ENCODE results near the gene KAZN. TPM values are rescaled to one million over a fixed set of nuclear protein-coding genes. Genes with fewer than 3 reads are reported as not detected.
A peak's percentile ranks its signal among the peaks of the same experiment; 100 is the strongest.

The KAZN gene
- total RNA-seq, 1 donor from 2014 or later = 11.6 TPM

DNA sequence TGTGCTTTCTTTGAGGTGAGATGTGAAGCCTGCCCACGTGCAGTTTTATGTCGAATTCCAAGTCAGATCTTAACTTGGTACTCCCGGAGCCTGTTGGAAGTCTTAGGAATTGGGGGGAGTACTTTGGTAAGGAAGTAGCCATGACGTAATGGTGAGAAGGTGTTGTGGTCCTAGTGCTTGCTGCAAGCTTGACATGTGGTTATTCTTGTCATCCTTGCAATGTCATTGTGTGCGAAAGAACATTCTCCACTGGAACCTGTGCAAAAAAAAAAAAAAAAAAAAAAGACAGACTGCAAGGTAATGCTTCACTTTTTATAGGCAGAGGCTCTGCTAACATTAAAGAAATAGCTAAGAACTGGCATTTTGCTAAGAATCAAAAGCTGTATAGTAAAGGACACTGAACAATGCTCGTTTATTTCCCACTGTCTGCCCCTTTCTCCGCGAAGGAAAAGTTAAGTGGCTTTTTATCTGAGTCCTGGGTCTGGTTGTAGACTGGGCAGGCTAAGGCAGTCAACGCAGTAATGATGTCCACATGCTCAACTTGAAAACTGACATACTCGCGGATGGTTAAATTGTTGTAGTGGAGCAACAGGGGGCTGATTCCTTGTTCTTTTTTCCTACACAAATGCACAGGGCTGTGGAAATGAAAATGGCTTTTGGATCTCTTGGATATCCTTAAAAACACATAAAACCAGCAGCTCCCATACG, 2.1 kb downstream of the KAZN start:
- H3K9me3 Mint-ChIP-seq = no peaks in the 10 kb centered on the region
- peak overlapping the region; percentile 91 for H3K4me3 Mint-ChIP-seq
- no peak for DNase-seq (ENCODE audit: low read depth, low spot score)
- H3K36me3 Mint-ChIP-seq (ENCODE audit: low read depth) = no peaks in the 10 kb centered on the region
- no peaks in the 10 kb centered on the region for H3K27me3 Mint-ChIP-seq (ENCODE audit: low read depth)
- peaks cover 70% of the 10 kb centered on the region for H3K4me1 Mint-ChIP-seq
- TF ChIP-seq, protein P1, sequence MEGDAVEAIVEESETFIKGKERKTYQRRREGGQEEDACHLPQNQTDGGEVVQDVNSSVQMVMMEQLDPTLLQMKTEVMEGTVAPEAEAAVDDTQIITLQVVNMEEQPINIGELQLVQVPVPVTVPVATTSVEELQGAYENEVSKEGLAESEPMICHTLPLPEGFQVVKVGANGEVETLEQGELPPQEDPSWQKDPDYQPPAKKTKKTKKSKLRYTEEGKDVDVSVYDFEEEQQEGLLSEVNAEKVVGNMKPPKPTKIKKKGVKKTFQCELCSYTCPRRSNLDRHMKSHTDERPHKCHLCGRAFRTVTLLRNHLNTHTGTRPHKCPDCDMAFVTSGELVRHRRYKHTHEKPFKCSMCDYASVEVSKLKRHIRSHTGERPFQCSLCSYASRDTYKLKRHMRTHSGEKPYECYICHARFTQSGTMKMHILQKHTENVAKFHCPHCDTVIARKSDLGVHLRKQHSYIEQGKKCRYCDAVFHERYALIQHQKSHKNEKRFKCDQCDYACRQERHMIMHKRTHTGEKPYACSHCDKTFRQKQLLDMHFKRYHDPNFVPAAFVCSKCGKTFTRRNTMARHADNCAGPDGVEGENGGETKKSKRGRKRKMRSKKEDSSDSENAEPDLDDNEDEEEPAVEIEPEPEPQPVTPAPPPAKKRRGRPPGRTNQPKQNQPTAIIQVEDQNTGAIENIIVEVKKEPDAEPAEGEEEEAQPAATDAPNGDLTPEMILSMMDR (conservative IDR thresholded peaks at IDR 0.05) = no peak
- no peak overlapping the region for H3K27ac Mint-ChIP-seq (ENCODE audit: unreplicated experiment)

DNA sequence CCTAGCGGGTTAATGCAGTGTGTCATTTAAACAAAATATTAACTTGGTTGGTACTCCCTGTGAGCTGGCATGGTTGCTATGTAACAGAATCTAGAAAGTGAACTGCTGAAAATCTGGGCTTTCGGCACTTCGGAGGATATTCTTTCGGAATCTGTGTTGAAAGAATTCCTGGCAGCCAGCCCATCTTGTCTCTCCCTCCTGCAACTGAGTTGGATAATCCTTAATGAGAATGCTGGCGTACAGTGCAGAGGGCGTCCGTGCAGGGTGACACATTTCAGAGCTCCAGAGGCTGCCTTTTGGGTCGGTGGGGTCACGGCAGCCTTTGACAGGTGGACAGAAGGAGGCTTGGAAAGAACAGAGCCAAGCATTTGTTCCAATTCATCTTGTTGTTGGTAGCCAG, 3.7 kb downstream of the KAZN start:
- H3K27ac Mint-ChIP-seq (ENCODE audit: unreplicated experiment) = no peak overlapping the region
- H3K4me3 Mint-ChIP-seq = peak overlapping the region; percentile 91
- peaks cover 69% of the 10 kb centered on the region for H3K4me1 Mint-ChIP-seq
- no peaks in the 10 kb centered on the region for H3K36me3 Mint-ChIP-seq (ENCODE audit: low read depth)
- TF ChIP-seq, protein P1 (conservative IDR thresholded peaks at IDR 0.05) = no peak
- H3K27me3 Mint-ChIP-seq (ENCODE audit: low read depth) = no peaks in the 10 kb centered on the region
- no peak for DNase-seq (ENCODE audit: low read depth, low spot score)
- no peaks in the 10 kb centered on the region for H3K9me3 Mint-ChIP-seq

DNA sequence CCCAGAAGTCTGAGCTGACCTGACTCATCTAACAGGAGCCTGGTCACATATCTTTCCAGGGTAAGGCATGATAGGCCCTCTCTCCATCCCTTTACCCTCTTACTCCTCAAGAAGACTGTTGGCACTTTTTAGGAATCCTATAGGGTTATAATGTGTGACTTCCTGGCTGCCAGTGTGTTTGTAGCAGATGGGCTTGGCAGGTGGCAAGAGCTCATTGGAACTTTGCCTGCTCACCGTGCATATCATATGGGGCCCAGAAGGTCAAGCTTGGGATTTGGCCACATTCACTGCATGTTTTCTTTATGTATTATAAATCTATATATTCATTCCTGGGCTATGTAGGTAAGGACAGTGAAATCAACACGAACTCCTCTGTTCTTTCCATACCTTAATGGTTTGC, 5.2 kb downstream of the KAZN start:
- DNase-seq (ENCODE audit: low read depth, low spot score) = no peak
- TF ChIP-seq, protein P1 (conservative IDR thresholded peaks at IDR 0.05) = no peak
- no peaks in the 10 kb centered on the region for H3K27me3 Mint-ChIP-seq (ENCODE audit: low read depth)
- no peak overlapping the region for H3K27ac Mint-ChIP-seq (ENCODE audit: unreplicated experiment)
- peak overlapping the region; percentile 22 for H3K4me3 Mint-ChIP-seq
- H3K36me3 Mint-ChIP-seq (ENCODE audit: low read depth) = no peaks in the 10 kb centered on the region
- peaks cover 62% of the 10 kb centered on the region for H3K4me1 Mint-ChIP-seq
- no peaks in the 10 kb centered on the region for H3K9me3 Mint-ChIP-seq

DNA sequence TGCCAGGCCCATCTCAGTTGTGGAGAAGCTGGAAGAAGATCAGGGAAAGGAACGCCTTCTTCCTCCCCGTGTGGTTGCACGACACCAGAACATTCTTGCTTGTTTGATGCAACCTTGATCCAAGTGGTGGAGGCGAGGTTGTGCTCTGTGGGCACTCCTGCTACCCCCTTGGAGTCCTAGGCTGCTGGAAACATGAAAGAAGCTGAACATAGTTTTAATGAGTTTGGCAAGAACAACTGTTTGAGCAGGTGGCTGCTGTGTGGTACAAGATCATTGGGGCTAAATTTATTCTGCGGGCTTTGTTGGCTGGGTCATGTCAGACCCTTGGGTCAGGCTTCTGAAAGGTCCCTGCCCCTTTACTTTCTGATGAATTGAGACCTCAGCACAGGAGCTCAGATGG, 5.9 kb downstream of the KAZN start:
- H3K9me3 Mint-ChIP-seq = no peaks in the 10 kb centered on the region
- H3K27ac Mint-ChIP-seq (ENCODE audit: unreplicated experiment) = no peak overlapping the region
- no peaks in the 10 kb centered on the region for H3K27me3 Mint-ChIP-seq (ENCODE audit: low read depth)
- no peaks in the 10 kb centered on the region for H3K36me3 Mint-ChIP-seq (ENCODE audit: low read depth)
- TF ChIP-seq, protein P1 (conservative IDR thresholded peaks at IDR 0.05) = no peak
- no peak overlapping the region for H3K4me3 Mint-ChIP-seq
- DNase-seq (ENCODE audit: low read depth, low spot score) = no peak
- H3K4me1 Mint-ChIP-seq = peaks cover 62% of the 10 kb centered on the region

DNA sequence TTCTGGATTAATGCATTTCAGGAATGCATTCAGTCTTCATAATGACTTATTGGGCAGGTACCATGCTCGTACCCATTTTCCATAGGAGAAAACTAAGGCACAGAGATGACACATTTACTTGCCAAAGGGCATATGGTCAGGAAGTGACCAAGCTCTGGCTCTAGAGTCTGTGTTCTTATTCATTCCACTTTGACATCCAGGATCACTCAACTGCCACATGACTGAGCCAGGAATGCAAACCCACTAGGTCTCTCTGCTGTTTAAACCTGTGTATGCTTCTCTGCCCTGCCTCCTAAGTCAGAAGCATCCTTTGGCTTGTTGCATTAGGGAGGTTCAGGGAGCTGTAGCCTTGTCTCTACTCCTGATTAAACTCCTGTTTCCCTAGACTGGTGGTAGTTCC, 7.5 kb downstream of the KAZN start:
- no peak overlapping the region for H3K27ac Mint-ChIP-seq (ENCODE audit: unreplicated experiment)
- no peaks in the 10 kb centered on the region for H3K36me3 Mint-ChIP-seq (ENCODE audit: low read depth)
- no peak for DNase-seq (ENCODE audit: low read depth, low spot score)
- H3K4me3 Mint-ChIP-seq = no peak overlapping the region
- H3K27me3 Mint-ChIP-seq (ENCODE audit: low read depth) = no peaks in the 10 kb centered on the region
- H3K9me3 Mint-ChIP-seq = no peaks in the 10 kb centered on the region
- peaks cover 46% of the 10 kb centered on the region for H3K4me1 Mint-ChIP-seq
- TF ChIP-seq, protein P1 (conservative IDR thresholded peaks at IDR 0.05) = no peak

Data from neural crest cell (in vitro differentiated cells).